ENCODE measurements around the gene GMDS.

Gene GMDS

DNA sequence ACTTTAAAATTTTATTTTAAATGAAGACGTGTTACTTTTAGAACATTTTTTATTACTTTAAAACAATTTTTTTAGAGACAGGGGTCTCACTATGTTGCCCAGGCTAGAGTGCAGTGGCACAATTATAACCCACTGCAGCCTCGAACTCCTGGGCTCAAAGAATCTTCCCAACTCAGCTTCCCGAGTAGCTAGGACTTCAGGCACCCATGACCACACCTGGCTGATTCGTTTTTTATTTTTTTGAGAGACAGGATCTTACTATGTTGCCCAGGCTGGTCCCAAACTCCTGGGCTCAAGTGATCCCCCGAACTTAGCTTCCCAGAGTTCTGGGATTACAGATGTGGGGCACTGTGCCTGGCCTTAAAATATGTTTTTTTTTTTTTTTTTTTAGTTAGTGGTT lies 287.7 kb downstream of the GMDS start:
- no peaks in the 10 kb centered on the region for H3K79me2 ChIP-seq (ENCODE audit: insufficient read depth, low read depth)
- H3K36me3 ChIP-seq (ENCODE audit: insufficient read depth): no peaks in the 10 kb centered on the region

DNA sequence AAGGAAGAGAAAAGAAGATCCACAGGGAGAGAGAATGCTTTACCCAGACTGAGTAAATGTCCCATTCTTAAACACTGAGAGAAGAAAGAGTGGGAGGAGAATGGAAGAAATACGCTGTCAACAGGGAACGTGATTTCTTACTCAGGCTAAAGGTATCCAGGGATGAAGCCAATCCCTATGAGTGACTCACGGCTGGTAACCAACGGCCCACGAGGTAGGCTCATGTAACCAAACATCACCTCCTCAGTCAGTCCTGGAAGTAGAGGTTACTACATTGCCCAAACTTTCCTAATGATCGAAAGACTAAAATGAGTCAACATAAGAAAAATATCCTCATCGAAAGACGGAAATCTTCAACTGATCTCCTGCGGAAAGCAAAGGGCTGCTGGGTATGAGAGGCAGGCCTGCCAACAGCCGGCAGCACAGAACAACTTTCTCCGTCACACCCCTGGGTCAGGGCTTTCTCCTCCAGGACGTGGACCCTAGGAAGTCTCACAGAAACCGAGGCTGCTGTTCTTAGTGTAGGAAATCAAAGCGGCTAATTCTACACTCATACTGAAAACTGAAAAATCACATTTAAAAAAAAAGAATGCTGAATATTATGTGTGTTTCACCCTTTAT lies 292.6 kb downstream of the GMDS start:
- Histone ChIP-seq H3K79me2 (ENCODE audit: insufficient read depth, low read depth) (no peaks in the 10 kb centered on the region), H3K36me3 (ENCODE audit: insufficient read depth) (no peaks in the 10 kb centered on the region), H3K4me2 (no peak overlapping the region), H4K20me1 (ENCODE audit: insufficient read depth) (no peaks in the 10 kb centered on the region), H3K9ac (no peak overlapping the region), H3K27me3 (ENCODE audit: insufficient read depth, low read depth) (no peaks in the 10 kb centered on the region), H2AFZ (ENCODE audit: low read depth) (no peak overlapping the region), H3K27ac (no peak overlapping the region), H3K4me3 (IDR thresholded peaks at IDR 0.05; ENCODE audit: insufficient read depth, low read depth, low read length) (no peak overlapping the region), H3K4me1 (ENCODE audit: low read depth, poor library complexity, severe bottlenecking) (no peaks in the 10 kb centered on the region)
- TF ChIP-seq, protein P1, sequence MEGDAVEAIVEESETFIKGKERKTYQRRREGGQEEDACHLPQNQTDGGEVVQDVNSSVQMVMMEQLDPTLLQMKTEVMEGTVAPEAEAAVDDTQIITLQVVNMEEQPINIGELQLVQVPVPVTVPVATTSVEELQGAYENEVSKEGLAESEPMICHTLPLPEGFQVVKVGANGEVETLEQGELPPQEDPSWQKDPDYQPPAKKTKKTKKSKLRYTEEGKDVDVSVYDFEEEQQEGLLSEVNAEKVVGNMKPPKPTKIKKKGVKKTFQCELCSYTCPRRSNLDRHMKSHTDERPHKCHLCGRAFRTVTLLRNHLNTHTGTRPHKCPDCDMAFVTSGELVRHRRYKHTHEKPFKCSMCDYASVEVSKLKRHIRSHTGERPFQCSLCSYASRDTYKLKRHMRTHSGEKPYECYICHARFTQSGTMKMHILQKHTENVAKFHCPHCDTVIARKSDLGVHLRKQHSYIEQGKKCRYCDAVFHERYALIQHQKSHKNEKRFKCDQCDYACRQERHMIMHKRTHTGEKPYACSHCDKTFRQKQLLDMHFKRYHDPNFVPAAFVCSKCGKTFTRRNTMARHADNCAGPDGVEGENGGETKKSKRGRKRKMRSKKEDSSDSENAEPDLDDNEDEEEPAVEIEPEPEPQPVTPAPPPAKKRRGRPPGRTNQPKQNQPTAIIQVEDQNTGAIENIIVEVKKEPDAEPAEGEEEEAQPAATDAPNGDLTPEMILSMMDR (conservative IDR thresholded peaks at IDR 0.05; ENCODE audit: low read depth, low read length): no peak

More for the DNA sequence above, 287.7 kb downstream of the GMDS start:
- Histone ChIP-seq H3K27me3 (ENCODE audit: insufficient read depth, low read depth) (no peaks in the 10 kb centered on the region), H4K20me1 (ENCODE audit: insufficient read depth) (no peaks in the 10 kb centered on the region), H3K4me1 (ENCODE audit: low read depth, poor library complexity, severe bottlenecking) (no peaks in the 10 kb centered on the region), H2AFZ (ENCODE audit: low read depth) (no peak overlapping the region), H3K4me2 (no peak overlapping the region), H3K9ac (no peak overlapping the region), H3K4me3 (IDR thresholded peaks at IDR 0.05; ENCODE audit: insufficient read depth, low read depth, low read length) (no peak overlapping the region), H3K27ac (no peak overlapping the region)
- TF ChIP-seq, protein P1 (conservative IDR thresholded peaks at IDR 0.05; ENCODE audit: low read depth, low read length): no peak

DNA sequence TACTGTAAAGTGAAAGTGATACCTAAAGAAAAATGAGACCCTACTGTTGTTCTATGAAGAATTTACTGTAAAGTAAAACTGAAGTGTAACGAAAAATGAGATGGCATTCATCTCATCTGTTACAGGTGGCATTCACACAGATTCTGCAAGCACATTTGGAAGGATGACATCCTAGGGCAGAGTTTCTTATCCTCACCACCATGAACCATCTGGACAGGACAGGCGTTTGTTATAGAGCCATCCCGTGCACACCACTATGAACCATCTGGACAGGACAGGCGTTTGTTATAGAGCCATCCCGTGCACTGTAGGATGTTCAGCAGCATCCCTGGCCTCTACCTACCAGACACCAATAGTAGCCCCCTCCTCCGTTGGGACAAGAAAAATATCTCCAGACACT lies 294.8 kb downstream of the GMDS start:
- no peak overlapping the region for H3K4me2 ChIP-seq
- no peak overlapping the region for H2AFZ ChIP-seq (ENCODE audit: low read depth)
- H3K79me2 ChIP-seq (ENCODE audit: insufficient read depth, low read depth): no peaks in the 10 kb centered on the region
- H3K9ac ChIP-seq: no peak overlapping the region
- no peaks in the 10 kb centered on the region for H3K4me1 ChIP-seq (ENCODE audit: low read depth, poor library complexity, severe bottlenecking)
- no peak overlapping the region for H3K4me3 ChIP-seq (IDR thresholded peaks at IDR 0.05; ENCODE audit: insufficient read depth, low read depth, low read length)
- H3K27me3 ChIP-seq (ENCODE audit: insufficient read depth, low read depth): no peaks in the 10 kb centered on the region
- H3K27ac ChIP-seq: no peak overlapping the region
- no peaks in the 10 kb centered on the region for H4K20me1 ChIP-seq (ENCODE audit: insufficient read depth)
- H3K36me3 ChIP-seq (ENCODE audit: insufficient read depth): no peaks in the 10 kb centered on the region
- TF ChIP-seq, protein P1 (conservative IDR thresholded peaks at IDR 0.05; ENCODE audit: low read depth, low read length): no peak

DNA sequence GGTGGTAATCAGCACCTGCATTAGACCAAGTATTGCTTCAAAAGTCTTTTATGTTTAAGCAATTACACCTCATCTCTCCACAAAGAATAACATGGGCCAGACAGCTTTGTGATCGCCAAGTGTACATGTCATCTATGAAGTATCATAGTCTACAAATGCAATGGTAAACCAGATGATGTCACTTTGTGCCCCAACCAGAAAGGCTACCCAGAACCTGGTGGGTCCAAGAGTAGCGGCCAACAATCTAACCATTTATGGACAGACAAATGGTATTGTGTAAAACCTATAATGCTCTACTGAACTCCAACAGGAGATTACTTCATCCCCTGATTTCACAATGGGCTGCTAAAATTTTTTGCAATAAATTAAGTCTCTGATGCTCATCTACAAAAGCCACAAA lies 295.9 kb downstream of the GMDS start:
- Histone ChIP-seq H3K79me2 (ENCODE audit: insufficient read depth, low read depth) (no peaks in the 10 kb centered on the region), H3K27ac (no peak overlapping the region), H2AFZ (ENCODE audit: low read depth) (no peak overlapping the region), H3K4me2 (no peak overlapping the region), H4K20me1 (ENCODE audit: insufficient read depth) (no peaks in the 10 kb centered on the region), H3K9ac (no peak overlapping the region), H3K36me3 (ENCODE audit: insufficient read depth) (no peaks in the 10 kb centered on the region), H3K27me3 (ENCODE audit: insufficient read depth, low read depth) (no peaks in the 10 kb centered on the region), H3K4me1 (ENCODE audit: low read depth, poor library complexity, severe bottlenecking) (no peaks in the 10 kb centered on the region), H3K4me3 (IDR thresholded peaks at IDR 0.05; ENCODE audit: insufficient read depth, low read depth, low read length) (no peak overlapping the region)
- TF ChIP-seq, protein P1 (conservative IDR thresholded peaks at IDR 0.05; ENCODE audit: low read depth, low read length): no peak

All from KMS-11 (cell line).